HEK293 (cell line): ENCODE measurements around the gene DIP2B.

Experiments
- ZBTB48 ChIP-seq: fragments of 450-650 bp; formaldehyde crosslinking; IDR thresholded peaks from 2 replicates; pipeline ENCODE4 v1.5.1; 2016; ENCODE audit warnings: missing biosample characterization, missing genetic modification characterization
- ZNF629 ChIP-seq: fragments of 450-650 bp; formaldehyde crosslinking; IDR thresholded peaks from 2 replicates; pipeline ENCODE4 v1.5.1; 2017; ENCODE audit warnings: missing biosample characterization, missing genetic modification characterization
- TF ChIP-seq, protein P1 (sequence below): sonication (generic); formaldehyde crosslinking; IDR thresholded peaks from 2 replicates; pipeline ENCODE4 v1.8.1; 2022; ENCODE audit warnings: mild to moderate bottlenecking, moderate library complexity, missing genetic modification reagents
- TF ChIP-seq, protein P2 (sequence below): fragments of 450-650 bp; formaldehyde crosslinking; IDR thresholded peaks from 2 replicates; pipeline ENCODE4 v1.5.1; 2016; ENCODE audit warnings: missing biosample characterization, missing genetic modification characterization
- TF ChIP-seq, protein P3 (sequence below): fragments of 450-650 bp; formaldehyde crosslinking; IDR thresholded peaks from 2 replicates; pipeline ENCODE4 v1.5.1; 2017; ENCODE audit warnings: missing biosample characterization, missing genetic modification characterization
- TF ChIP-seq, protein P4 (sequence below): fragments of 450-650 bp; formaldehyde crosslinking; IDR thresholded peaks from 2 replicates; pipeline ENCODE4 v1.5.1; 2016; ENCODE audit warnings: missing biosample characterization, missing genetic modification characterization

DNA sequence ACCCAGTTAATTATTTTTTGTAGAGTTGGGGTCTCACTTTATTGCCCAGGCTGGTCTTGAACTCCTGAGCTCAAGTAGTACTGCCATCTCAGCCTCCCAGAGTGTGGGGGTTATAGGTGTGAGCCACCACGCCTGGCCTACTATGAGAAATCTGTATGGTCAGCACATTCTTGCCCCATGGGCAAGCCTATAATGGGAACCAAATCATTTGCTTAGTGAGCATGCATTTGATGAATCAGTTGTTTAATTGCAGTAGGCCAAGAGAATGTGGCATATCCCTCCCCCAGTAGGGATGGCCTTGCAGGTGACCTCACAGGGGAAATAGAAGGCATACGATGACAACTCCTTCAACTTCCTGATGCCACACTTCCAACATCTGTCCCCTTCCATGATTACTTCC, 122.7 kb downstream of the DIP2B start:
- no peak for TF ChIP-seq ZBTB48 (tag by site-specific recombination)
- TF ChIP-seq, protein P1, sequence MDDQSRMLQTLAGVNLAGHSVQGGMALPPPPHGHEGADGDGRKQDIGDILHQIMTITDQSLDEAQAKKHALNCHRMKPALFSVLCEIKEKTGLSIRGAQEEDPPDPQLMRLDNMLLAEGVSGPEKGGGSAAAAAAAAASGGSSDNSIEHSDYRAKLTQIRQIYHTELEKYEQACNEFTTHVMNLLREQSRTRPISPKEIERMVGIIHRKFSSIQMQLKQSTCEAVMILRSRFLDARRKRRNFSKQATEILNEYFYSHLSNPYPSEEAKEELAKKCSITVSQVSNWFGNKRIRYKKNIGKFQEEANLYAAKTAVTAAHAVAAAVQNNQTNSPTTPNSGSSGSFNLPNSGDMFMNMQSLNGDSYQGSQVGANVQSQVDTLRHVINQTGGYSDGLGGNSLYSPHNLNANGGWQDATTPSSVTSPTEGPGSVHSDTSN (CRISPR knock-in tag), result no peak
- TF ChIP-seq, protein P2, sequence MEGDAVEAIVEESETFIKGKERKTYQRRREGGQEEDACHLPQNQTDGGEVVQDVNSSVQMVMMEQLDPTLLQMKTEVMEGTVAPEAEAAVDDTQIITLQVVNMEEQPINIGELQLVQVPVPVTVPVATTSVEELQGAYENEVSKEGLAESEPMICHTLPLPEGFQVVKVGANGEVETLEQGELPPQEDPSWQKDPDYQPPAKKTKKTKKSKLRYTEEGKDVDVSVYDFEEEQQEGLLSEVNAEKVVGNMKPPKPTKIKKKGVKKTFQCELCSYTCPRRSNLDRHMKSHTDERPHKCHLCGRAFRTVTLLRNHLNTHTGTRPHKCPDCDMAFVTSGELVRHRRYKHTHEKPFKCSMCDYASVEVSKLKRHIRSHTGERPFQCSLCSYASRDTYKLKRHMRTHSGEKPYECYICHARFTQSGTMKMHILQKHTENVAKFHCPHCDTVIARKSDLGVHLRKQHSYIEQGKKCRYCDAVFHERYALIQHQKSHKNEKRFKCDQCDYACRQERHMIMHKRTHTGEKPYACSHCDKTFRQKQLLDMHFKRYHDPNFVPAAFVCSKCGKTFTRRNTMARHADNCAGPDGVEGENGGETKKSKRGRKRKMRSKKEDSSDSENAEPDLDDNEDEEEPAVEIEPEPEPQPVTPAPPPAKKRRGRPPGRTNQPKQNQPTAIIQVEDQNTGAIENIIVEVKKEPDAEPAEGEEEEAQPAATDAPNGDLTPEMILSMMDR, result no peak
- TF ChIP-seq, protein P3, sequence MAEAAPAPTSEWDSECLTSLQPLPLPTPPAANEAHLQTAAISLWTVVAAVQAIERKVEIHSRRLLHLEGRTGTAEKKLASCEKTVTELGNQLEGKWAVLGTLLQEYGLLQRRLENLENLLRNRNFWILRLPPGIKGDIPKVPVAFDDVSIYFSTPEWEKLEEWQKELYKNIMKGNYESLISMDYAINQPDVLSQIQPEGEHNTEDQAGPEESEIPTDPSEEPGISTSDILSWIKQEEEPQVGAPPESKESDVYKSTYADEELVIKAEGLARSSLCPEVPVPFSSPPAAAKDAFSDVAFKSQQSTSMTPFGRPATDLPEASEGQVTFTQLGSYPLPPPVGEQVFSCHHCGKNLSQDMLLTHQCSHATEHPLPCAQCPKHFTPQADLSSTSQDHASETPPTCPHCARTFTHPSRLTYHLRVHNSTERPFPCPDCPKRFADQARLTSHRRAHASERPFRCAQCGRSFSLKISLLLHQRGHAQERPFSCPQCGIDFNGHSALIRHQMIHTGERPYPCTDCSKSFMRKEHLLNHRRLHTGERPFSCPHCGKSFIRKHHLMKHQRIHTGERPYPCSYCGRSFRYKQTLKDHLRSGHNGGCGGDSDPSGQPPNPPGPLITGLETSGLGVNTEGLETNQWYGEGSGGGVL (tag by site-specific recombination), result no peak
- TF ChIP-seq, protein P4, sequence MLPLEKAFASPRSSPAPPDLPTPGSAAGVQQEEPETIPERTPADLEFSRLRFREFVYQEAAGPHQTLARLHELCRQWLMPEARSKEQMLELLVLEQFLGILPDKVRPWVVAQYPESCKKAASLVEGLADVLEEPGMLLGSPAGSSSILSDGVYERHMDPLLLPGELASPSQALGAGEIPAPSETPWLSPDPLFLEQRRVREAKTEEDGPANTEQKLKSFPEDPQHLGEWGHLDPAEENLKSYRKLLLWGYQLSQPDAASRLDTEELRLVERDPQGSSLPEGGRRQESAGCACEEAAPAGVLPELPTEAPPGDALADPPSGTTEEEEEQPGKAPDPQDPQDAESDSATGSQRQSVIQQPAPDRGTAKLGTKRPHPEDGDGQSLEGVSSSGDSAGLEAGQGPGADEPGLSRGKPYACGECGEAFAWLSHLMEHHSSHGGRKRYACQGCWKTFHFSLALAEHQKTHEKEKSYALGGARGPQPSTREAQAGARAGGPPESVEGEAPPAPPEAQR (tag by site-specific recombination), result no peak
- no peak for TF ChIP-seq ZNF629 (tag by site-specific recombination)
